ENCODE measurements around the gene SYNJ2.
"Not testable (repeated sequence)": the region's sequence is repeated elsewhere in the genome, so short reads cannot be mapped to it uniquely, and the experiment has no call there.

The SYNJ2 gene

DNA sequence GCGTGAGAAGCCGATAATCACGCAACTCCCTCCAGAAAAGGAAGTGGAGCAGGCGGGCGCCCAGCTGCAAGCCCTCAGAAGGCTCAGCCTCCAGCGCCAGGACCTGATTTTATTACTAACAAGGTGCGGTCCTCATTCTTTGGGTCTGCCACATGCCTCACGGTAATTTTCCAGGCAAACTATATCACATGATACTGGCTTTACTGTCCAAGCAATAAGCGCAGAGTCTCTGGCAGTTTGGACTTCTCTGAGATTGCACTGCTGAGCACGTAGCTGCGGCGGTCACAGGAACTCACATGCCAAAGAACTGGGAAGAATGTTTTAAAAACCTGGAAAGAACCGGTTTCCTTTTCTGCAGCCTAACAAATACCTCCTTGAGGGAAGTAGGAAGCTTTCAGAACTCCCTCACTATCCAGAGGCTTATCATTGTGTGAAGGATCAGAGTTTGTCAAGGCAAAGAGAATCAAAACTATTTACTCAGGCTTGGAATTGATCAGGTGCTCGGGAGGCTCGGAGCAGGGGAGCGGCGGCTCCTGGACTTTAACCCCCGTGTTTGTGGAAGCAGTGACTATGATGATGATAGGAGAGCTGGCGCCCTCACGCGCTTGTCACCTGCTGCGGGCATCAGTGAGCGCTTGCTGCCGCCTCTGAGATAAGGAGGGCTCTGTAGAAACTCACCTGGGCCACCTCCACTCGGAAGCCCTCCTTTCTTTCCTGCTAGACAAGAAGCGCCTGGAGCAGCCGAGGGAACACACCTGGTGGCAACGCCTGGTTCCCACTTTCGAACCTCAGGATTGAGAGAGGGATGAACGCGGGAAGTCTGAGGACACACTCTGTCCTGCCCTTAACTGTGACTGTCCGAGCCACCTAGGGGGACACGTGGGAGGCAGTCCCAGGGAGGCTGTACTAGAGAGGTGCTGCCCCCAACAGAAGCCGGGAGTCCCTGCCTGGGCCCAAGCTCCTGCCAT, 27.2 kb upstream of the SYNJ2 start:
- no peak for DNase-seq (ENCODE audit: low read depth in 1 of 2, low spot score in 1 of 2)

DNA sequence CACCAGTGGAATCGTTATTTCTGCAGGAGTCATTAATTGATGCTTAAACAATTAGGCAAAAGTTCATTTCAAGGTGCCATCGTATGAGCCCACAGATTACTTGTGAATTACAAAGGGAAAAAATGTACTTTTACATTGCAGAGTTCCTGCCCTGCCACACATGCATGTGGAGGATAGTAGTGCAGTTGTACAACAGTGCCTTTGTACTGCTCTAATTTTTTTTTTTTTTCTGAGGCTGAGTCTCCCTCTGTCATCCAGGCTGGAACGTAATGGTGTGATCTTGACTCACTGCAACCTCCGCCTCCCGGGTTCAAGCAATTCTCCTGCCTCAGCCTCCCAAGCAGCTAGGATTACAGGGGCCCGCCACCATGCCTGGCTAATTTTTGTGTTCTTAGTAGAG, 26.0 kb upstream of the SYNJ2 start:
- DNase-seq (ENCODE audit: low read depth in 1 of 2, low spot score in 1 of 2) = no peak

DNA sequence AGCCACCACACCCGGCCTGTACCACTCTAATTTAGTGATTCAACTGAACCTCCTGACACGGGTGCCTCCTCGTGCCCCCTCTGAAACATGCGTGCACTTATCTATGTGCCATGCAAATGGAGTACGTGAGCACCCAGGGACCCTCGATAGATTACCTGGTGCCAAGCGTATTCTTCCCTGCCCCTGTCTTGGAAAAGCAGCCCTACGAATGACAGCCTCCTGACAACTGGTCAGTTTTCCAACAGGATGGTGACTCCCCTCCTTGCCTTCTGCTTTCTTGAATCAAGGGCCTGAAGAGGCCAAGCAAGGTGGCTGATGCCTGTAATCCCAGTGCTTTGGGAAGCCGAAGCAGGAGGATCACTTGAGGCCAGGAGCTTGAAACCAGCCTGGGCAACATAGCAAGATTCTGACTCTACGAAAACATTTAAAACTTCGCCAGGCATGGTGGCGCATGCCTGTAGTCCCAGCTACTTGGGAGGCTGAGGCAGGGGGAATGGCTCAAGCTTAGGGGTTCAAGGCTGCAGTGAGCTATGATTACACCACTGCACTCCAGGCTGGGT, 25.4 kb upstream of the SYNJ2 start:
- DNase-seq (ENCODE audit: low read depth in 1 of 2, low spot score in 1 of 2) = no peak

DNA sequence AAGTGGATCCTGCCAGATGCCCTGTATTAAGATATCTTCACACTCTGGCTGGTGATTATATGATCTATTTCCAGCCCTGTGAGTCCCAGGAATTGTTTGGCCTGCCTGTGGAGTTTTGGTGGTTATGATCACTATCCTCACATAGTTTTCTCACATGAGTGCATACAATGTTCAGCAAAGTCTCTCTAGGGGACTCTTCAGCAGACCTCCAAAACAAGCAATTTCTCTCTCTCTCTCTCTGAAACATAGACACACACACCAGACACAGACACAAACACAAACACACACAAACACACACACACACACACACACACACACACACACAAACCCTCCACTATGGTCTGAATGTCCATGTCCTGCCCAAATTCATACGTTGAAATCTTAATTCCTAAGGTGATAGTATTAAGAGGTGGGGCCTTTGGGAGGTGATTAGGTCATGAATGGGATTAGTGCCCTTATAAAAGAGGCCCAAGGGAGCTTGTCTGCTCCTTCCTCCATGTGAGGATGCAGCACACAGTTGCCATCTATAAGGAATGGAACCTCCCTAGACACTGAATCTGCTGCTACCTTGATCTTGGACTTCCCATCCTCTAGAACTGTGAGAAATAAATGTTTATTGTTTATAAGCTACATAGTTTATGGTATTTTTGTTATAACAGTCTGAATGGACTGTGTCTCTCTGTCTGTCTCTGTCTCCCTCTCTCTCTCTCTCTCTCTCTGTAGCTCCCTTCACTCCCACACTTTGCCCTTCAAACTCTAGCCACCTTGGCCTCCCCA, 22.0 kb upstream of the SYNJ2 start:
- no peak for DNase-seq (ENCODE audit: low read depth in 1 of 2, low spot score in 1 of 2)

DNA sequence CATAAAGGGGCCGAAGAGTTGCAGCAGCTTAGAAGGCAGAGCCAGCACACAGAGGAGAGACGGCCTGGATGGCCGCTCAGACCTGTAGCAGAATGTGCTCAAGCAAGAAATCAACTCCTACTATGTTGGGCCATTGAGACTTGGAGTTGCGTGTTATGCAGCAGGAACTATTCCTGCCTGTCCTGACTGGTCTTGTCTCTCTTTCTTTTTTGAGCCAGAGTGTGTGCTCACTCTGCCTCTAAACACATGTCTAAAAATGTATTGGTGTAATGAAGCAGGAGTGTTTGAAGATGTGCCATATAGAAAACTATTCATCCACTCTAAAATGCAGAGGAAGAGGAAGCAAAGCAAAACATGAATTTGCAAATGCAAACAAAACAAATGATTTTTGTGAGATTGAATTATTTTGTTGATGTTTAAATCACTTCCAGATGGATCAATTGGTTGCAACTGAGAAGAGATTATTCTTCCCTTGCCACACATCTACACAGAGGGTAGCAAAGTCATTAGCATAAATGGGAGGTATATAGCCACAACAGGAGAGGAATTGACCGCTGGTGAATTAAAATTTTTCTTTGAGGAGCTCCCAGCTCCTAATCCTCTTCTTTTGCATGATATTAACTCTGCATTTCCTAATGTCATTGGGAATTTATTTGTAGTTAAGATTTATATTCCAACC, 20.4 kb upstream of the SYNJ2 start:
- no peak for DNase-seq (ENCODE audit: low read depth in 1 of 2, low spot score in 1 of 2)

DNA sequence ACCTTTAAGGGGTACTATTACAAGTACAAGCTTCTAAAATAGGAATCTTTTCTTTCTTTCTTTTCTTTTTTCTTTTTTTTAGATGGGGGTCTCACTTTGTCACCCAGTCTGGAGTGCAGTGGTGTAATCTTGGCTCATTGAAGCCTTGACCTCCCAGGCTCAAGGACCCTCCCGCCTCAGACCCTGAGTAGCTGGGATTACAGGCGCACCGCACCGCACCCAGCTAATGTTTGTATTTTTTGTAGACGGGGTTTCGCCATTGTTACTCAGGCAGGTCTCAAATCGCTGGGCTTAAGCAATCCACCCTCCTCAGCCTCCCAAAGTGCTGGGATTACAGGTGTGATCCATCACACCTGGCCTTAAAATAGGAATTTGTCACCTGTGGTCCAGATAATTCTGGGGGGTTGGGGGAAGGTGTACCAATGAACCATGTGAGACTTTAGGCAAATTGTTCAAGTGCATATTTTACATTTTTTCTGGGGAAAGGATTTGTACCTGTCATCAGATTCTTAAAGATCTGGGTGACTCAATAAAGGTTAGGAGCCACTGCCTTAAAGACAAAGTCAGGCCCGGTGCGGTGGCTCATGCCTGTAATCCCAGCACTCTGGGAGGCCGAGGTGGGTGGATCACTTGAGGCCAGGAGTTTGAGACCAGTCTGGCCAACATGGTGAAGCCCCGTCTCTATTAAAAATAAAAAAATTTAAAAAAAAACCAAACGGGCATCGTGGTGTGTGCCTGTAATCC, 19.7 kb upstream of the SYNJ2 start:
- no peak for DNase-seq (ENCODE audit: low read depth in 1 of 2, low spot score in 1 of 2)

DNA sequence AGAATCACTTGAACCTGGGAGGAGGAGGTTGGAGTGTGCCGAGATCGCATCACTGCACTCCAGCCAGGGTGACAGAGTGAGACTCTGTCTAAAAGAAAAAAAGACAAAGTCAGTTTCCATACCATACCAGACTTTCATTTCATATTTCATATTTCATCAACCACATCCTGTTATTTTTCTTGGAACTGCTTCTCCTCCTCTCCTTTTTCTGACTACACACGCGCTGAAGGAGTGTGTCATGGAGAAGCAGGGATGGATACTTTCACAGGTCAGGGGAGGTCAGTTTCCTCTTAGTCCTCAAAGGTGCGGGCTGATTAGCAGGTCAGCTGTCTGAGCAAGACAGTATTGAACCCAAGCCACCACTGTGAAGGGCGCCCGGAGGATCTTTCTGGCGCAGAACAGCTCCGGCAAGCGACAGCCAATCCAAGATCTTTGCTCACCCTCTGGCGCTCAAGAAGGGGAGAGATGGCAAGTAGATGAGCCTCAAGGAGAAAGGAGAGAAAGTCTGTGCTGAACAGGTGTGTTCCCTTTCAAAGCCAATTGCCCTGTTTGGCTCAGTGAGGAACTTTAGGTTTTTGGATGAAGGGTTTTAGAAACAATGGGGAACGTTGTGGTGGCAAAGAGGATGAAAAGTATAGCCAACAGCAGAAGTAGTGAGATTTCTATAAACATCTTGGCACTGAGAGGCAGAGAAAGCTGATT, 18.9 kb upstream of the SYNJ2 start:
- no peak for DNase-seq (ENCODE audit: low read depth in 1 of 2, low spot score in 1 of 2)

DNA sequence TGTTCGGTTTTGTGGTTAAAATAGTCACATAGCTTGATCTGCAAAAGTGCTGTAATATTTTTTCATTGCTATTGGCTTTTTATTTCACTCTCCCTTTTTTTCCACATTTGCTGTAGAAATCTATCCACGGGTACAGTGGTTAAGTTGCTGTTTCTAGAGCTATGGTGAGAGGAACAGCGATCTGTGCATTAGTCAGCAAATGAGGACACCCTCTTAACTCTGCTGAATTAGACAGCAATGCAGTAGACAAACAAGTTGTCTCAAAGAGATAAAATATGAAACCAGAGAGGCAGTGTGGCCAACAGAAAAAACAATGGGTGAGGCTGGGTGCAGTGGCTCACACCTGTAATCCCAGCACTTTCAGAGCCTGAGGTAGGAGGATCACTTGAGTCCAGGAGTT, 17.6 kb upstream of the SYNJ2 start:
- no peak for DNase-seq (ENCODE audit: low read depth in 1 of 2, low spot score in 1 of 2)

DNA sequence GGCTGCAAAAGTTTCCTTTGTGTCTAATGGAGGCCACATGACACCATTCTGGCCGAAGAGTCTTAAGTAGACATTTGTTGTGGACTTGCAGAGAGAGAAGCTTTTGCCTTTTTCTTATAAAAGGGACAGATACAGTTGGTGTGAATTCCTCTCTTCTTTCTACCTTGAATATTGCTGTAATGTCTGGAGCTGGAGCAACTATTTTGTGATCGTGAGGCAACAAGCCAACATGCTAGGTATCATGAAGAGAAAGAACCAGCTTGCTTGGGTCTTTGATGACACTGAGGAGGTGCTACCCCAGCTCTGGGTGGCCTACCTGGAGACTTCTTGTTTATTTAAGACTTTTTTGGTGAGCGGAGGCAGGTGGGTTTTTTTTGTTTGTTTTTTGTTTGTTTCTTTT, 16.3 kb upstream of the SYNJ2 start:
- DNase-seq (ENCODE audit: low read depth in 1 of 2, low spot score in 1 of 2) = no peak

DNA sequence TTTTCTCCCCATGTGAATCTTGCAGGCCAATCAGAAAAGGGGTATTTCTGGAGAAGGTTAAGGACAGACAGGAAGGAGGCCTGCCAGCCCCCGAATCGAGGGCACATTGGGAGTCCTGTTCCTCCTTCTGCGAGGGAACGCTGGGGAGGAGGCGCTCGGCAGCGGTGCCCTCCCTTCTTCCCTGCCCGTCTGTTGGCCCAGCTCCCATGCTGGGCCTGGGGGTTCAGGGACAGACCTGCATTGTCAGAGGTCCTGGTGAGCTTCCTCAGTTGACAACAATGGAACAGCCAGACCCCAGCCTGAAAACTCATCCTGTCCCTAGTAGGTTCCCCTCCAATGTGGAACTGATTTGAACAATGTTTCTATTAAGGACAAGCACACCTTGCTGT, 15.1 kb upstream of the SYNJ2 start:
- DNase-seq (ENCODE audit: low read depth in 1 of 2, low spot score in 1 of 2) = no peak

DNA sequence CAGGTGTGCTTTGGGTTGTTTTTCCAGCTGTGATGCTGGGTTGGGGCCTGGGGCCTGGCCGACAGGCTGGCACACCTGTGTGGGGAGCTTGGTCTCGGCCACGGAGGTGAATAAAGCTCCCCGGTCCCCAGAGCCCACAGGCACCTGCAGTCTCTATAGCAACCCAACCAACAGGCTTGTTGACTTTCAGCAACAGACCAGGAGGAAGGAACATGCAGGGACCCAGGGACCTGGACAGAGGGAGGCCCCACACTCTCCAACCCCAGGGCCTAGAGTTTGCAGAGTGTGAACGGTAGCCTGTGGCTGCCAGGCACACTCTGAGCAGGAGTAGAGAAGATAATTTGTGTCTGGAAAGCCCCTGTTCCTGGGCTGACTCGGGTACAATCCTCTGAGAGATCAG, 14.6 kb upstream of the SYNJ2 start:
- DNase-seq (ENCODE audit: low read depth in 1 of 2, low spot score in 1 of 2) = no peak

DNA sequence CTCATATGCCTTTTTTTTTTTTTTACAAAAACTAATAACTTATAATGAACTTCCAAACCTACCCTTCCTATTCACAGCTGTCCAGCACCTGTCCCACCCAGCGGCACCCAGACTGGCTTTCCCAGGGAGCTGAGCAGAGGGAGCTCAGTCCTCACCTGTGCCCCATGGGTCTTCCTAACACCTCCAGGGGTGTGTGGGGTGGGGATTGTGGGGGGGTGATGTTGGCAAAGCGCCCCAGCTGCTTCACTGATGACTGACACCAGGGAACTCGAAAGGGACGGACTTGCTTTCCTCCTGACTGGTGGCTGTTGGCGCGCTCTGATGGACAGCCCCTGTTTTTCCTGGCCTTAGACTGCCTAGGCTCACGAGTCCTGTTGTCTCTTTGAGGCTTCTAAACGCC, 14.2 kb upstream of the SYNJ2 start:
- DNase-seq (ENCODE audit: low read depth in 1 of 2, low spot score in 1 of 2) = no peak

DNA sequence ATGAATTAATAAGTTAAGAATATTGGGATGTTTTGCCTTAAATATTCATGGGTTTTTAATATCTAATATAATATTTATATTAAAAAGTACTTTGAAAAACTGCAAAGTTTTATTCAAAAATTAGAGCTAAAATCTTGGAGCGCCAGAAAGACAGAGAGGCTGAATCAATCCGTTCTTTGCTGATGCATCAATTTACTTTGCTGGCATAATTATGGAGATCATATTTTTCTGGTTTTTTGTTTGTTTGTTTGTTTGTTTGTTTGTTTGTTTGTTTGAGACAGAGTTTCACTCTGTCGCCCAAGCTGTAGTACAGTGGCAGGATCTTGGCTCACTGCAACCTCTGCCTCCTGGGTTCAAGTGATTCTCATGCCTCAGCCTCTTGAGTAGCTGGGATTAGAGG, 9.5 kb upstream of the SYNJ2 start:
- DNase-seq (ENCODE audit: low read depth in 1 of 2, low spot score in 1 of 2) = not testable (repeated sequence)

DNA sequence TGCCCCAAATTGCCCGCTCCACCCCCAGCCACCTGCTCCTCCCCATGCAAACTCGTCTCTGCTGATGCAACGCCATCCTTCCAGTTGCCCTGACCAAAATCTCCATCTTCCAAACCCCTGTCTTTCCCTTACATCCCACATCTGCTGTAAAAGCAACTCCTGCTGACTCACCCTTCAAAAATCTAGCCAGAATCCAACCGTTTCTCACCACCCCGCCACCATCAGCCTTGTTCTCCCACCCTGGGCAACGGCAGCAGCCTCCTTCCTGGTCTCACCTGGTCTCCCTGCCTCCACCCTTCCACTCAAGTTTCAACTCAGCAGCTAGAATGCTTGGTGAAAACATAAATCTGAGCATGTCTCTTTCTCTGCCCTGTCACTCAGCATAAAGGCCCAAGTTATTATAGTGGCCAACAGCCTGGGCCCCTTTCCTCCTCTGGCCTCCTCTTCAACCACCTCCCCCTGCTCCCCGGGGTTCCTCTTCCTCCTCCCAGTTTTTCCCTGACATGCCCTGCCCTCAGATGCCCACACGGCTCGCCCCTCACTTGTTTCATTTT, 7.2 kb upstream of the SYNJ2 start:
- no peak for DNase-seq (ENCODE audit: low read depth in 1 of 2, low spot score in 1 of 2)

DNA sequence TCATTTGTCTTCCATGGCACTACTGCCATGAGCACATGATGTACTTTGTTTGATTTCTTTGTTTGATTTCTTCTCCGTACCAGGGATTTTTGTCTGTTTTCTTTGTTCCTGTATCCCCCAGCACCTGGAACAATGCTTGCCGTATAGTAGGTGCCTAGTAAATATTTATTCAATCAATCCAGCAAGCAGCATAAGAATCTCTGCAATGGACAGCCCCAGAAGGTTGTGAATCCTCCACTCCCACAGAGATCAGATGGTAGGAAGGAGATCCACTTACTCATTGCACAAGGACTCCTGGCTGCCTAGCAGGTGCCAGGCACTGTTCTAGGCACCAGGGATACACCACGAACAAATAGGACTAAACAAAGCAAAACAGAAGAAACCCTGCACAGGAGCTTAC, 6.7 kb upstream of the SYNJ2 start:
- no peak for DNase-seq (ENCODE audit: low read depth in 1 of 2, low spot score in 1 of 2)

DNA sequence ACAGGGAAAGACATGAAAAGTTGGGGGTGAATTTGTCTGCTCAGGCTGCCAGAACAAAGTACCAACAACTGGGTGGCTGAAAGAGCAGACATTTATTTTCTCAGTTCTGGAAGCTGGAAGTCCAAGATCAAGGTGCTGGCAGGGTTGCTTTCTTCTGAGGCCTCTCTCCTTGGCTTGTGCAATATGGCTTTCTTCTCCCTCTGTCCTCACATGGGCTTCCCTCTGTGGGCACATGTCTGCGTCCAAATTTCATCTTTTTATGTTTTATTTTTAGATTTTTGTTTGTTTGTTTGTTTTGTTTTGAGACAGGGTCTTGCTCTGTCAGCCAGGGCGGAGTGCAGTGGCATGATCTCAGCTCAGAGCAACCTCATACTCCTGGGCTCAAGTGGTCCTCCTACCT, 6.2 kb upstream of the SYNJ2 start:
- no peak for DNase-seq (ENCODE audit: low read depth in 1 of 2, low spot score in 1 of 2)

DNA sequence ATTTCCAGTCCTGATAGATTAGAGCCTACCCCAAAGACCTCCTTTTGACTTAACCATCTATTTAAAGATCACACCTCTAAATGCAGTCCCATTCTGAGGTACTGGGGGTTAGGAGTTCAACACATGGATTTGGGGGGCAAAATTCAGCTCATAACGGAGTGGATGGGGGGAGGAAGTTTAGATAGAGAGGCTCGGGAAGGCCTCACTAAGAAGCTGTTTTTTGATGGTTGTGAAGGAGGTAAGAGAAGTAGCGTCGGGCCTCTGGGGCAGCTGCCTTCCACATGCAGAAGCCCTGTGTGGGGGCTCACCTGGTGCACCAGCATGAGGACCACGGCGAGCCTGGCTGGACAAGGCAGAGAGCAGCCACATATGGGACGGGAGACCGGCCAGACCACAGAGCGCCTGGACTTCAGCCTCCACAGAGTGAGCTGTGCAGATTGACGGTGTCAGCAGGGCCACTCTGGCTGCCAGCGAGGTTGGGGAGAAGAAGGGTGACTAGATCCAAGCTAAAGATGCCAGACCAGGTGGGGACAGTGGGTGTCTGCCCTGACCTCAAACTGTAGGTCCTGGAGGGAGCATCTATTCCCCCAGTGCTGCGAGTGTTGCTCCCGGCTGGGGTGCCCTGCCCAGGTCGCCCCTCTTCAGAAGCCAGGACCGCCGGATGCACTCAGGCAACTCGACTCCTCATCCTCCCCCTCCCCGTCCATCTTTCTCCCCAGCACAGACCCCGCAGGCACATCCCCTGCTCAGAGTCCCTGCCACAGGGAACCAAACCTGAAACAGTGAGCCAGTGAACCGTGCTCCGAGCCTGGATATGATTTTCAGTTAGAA, 5.1 kb upstream of the SYNJ2 start:
- DNase-seq (ENCODE audit: low read depth in 1 of 2, low spot score in 1 of 2) = no peak

DNA sequence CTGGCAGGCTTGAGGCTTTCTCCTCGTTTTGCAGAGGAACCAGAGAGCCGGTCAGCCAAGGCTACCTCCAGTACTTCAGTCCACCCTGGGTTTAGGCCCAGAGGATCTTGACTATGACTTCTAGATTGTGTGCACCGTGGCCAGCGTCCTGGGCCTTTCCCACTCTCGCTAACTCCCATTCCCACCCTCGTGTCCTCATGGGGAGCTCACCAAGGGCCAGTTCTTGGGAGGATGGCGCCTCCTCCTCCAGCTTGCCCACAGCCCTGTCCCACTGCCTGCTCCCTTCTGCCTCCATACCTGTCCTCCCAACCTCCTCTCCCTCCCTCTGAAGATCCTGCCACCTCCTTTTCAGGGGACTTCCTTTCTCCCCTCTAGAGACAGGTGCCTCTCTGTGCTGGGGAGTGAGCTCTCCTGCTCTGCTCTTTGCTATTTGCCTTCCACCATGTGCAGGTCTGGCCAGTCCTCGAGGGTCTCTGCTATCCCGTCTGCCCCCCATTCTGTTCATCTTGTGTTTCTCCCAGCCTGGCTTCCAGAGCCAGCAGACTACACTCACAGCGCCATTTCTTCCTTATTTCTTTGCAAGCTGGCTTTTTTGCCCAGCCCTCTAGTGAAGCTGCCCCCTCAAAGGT, 4.4 kb upstream of the SYNJ2 start:
- DNase-seq (ENCODE audit: low read depth in 1 of 2, low spot score in 1 of 2) = no peak

Data from activated T-helper 1 cell treated with anti-CD3 and anti-CD28 coated beads, Interleukin-2, amount 50 U/mL, for 16 hours (primary cell).